CD4-positive, alpha-beta T cell (primary cell): ENCODE measurements around the gene GANC. TPM values are rescaled to one million over a fixed set of nuclear protein-coding genes. Genes with fewer than 3 reads are reported as not detected.

Source experiments
- ATAC-seq: fragments of 200-7000 bp; cut with Tn5 transposase; one replicate; pipeline ENCODE4 v1.10.0; 2022; ENCODE audit warnings: mild to moderate bottlenecking; ENCODE audit not compliant: poor library complexity
- CTCF ChIA-PET: fragments of 350-600 bp; sonication (Branson Sonifier 250); formaldehyde crosslinking; loops from one replicate; lab custom pipeline; 2021; ENCODE audit warnings: antibody characterized with exemption, inconsistent platforms; lab: Charles Lee
- POLR2A ChIA-PET: fragments of 350-600 bp; sonication (Branson Sonifier 250); formaldehyde crosslinking; loops from one replicate; lab custom pipeline; 2021; ENCODE audit warnings: antibody characterized with exemption, inconsistent platforms; lab: Charles Lee
- DNase-seq, 14 experiments: peaks; one replicate each; pipeline ENCODE4 v3.0.0-alpha.2; 2013 to 2020; ENCODE audit warnings: mixed read lengths in 2 of 14
- H3K27ac ChIP-seq, 2 donors: one replicate each; pipeline versions ENCODE4 v1.5.1 to v1.7.0; 2013; ENCODE audit warnings: low read length in 2 of 2, low read depth in 1 of 2, mild to moderate bottlenecking in 1 of 2
- H3K27me3 ChIP-seq, 2 experiments: 1 replicate in 1 of 2; 2 replicates in 1 of 2; pipeline versions ENCODE4 v1.6.1 to v1.7.0; 2013; ENCODE audit warnings: low read length in 2 of 2, control low read depth in 1 of 2, mild to moderate bottlenecking in 1 of 2, moderate library complexity in 1 of 2; ENCODE audit not compliant: insufficient read depth in 2 of 2, control insufficient read depth in 1 of 2
- H3K36me3 ChIP-seq: one replicate; pipeline ENCODE4 v1.6.1; 2013; ENCODE audit warnings: low read length, control low read depth; ENCODE audit not compliant: insufficient read depth
- H3K4me1 ChIP-seq: one replicate; pipeline ENCODE4 v1.6.1; 2013; ENCODE audit warnings: low read length, control low read depth; ENCODE audit not compliant: insufficient read depth
- H3K4me3 ChIP-seq: one replicate; pipeline ENCODE4 v1.5.1; 2013; ENCODE audit warnings: mild to moderate bottlenecking, low read length, moderate library complexity
- H3K9me3 ChIP-seq, 2 experiments: 1 replicate in 1 of 2; 2 replicates in 1 of 2; pipeline versions ENCODE4 v1.6.1 to v1.7.0; 2013; ENCODE audit warnings: low read length in 2 of 2, mild to moderate bottlenecking in 2 of 2, control low read depth in 1 of 2, moderate library complexity in 1 of 2; ENCODE audit not compliant: control insufficient read depth in 1 of 2, insufficient read depth in 1 of 2
- H3K27ac Mint-ChIP-seq: one replicate; pipeline ENCODE4 v1.8.0; 2020; ENCODE audit warnings: mixed read lengths
- H3K27me3 Mint-ChIP-seq: one replicate; pipeline ENCODE4 v1.8.0; 2021; ENCODE audit warnings: mixed read lengths
- H3K36me3 Mint-ChIP-seq: one replicate; pipeline ENCODE4 v1.8.0; 2021; ENCODE audit warnings: low read depth, mixed read lengths
- H3K4me1 Mint-ChIP-seq: one replicate; pipeline ENCODE4 v1.8.0; 2021; ENCODE audit warnings: low read depth, mixed read lengths
- H3K4me3 Mint-ChIP-seq: one replicate; pipeline ENCODE4 v1.8.0; 2020; ENCODE audit warnings: mild to moderate bottlenecking, mixed read lengths
- H3K9me3 Mint-ChIP-seq: one replicate; pipeline ENCODE4 v1.8.0; 2020; ENCODE audit warnings: mixed read lengths
- intact Hi-C, 2 experiments: fragments of 100-400 bp; cut with DNase I in 1 of 2; cut with micrococcal nuclease in 1 of 2; formaldehyde crosslinking; loops; one replicate each; pipeline versions ENCODE4 v1.15.1 to v1.9.0; 2023 to 2025; cut with DNase I, micrococcal nuclease
- total RNA-seq, 174 experiments: library from RNA in 2 of 174; stranded (reverse) in 2 of 174; gene quantifications; one replicate each; pipeline ENCODE4 v1.2.3 and lab custom pipeline; 2021 to 2026
- TF ChIP-seq, protein P1 (sequence below): fragments of 200-600 bp; IDR thresholded peaks from one replicate; pipeline ENCODE4 v1.8.0; 2022; ENCODE audit warnings: antibody characterized with exemption, mild to moderate bottlenecking

Gene GANC
- total RNA-seq, 2 experiments from 2014 or later, result 22.3 to 23.9 TPM

DNA sequence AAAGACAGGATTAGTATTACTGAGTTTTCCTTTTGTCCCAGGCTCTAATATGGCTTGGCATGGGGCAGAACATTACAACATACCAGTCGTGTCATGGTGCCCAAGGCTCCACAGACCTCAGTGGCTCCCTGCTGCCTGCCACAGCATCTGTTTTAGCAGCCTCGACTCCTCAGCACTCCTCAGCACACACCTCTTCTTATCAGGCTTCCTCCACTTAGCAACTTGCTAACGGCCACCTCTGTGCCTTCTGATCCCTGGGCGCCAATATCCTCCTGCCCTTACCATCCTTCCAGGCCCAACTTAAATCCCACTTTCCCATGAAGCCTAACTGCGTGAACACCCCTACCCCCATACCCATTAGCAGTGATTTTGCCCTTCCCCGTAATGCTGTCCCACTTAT, 80.1 kb downstream of the GANC start:
- no peak overlapping the region for H3K27ac ChIP-seq
- DNase-seq (no peak), ATAC-seq (no peak)
- CTCF ChIA-PET, result no interaction called here
- intact Hi-C loops, result no loop called here
- peaks cover 53% of the 10 kb centered on the region for H3K36me3 Mint-ChIP-seq
- H3K9me3 Mint-ChIP-seq, result no peaks in the 10 kb centered on the region
- no peaks in the 10 kb centered on the region for H3K9me3 ChIP-seq
- TF ChIP-seq, protein P1, sequence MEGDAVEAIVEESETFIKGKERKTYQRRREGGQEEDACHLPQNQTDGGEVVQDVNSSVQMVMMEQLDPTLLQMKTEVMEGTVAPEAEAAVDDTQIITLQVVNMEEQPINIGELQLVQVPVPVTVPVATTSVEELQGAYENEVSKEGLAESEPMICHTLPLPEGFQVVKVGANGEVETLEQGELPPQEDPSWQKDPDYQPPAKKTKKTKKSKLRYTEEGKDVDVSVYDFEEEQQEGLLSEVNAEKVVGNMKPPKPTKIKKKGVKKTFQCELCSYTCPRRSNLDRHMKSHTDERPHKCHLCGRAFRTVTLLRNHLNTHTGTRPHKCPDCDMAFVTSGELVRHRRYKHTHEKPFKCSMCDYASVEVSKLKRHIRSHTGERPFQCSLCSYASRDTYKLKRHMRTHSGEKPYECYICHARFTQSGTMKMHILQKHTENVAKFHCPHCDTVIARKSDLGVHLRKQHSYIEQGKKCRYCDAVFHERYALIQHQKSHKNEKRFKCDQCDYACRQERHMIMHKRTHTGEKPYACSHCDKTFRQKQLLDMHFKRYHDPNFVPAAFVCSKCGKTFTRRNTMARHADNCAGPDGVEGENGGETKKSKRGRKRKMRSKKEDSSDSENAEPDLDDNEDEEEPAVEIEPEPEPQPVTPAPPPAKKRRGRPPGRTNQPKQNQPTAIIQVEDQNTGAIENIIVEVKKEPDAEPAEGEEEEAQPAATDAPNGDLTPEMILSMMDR, result no peak
- no peaks in the 10 kb centered on the region for H3K27me3 Mint-ChIP-seq
- no peaks in the 10 kb centered on the region for H3K27me3 ChIP-seq
- peaks cover 42% of the 10 kb centered on the region for H3K36me3 ChIP-seq
- H3K4me1 Mint-ChIP-seq, result no peaks in the 10 kb centered on the region
- H3K4me1 ChIP-seq, result no peaks in the 10 kb centered on the region
- no peak overlapping the region for H3K4me3 ChIP-seq
- no peak overlapping the region for H3K4me3 Mint-ChIP-seq
- POLR2A ChIA-PET, result no interaction called here
- no peak overlapping the region for H3K27ac Mint-ChIP-seq

GRCh38 chr15:42354824-42355223, 81.8 kb downstream of the GANC start:
- Mint-ChIP-seq H3K27me3 (no peaks in the 10 kb centered on the region), H3K9me3 (no peaks in the 10 kb centered on the region), H3K4me1 (no peaks in the 10 kb centered on the region), H3K27ac (no peak overlapping the region), H3K4me3 (no peak overlapping the region), H3K36me3 (peaks cover 49% of the 10 kb centered on the region)
- DNase-seq (no peak), ATAC-seq (no peak)
- ChIA-PET CTCF (interaction anchor here (0.6 kb wide), 1 partner anchor 15 kb away, joined by 3 read pairs; no protein-coding TSS in a partner anchor), POLR2A (no interaction called here)
- Histone ChIP-seq H3K27ac (no peak overlapping the region), H3K27me3 (no peaks in the 10 kb centered on the region), H3K4me1 (no peaks in the 10 kb centered on the region), H3K36me3 (peaks cover 31% of the 10 kb centered on the region), H3K4me3 (no peak overlapping the region), H3K9me3 (no peaks in the 10 kb centered on the region)
- TF ChIP-seq, protein P1, result no peak
- intact Hi-C loops, result no loop called here

GRCh38 chr15:42355291-42355690, 82.3 kb downstream of the GANC start:
- DNase-seq, result no peak
- no peaks in the 10 kb centered on the region for H3K27me3 ChIP-seq
- Mint-ChIP-seq H3K9me3 (no peaks in the 10 kb centered on the region), H3K4me3 (no peak overlapping the region), H3K27me3 (no peaks in the 10 kb centered on the region), H3K36me3 (peaks cover 46% of the 10 kb centered on the region), H3K27ac (no peak overlapping the region), H3K4me1 (no peaks in the 10 kb centered on the region)
- no peaks in the 10 kb centered on the region for H3K9me3 ChIP-seq
- ATAC-seq, result no peak
- no peaks in the 10 kb centered on the region for H3K4me1 ChIP-seq
- POLR2A ChIA-PET, result no interaction called here
- no peak overlapping the region for H3K4me3 ChIP-seq
- CTCF ChIA-PET, result no interaction called here
- TF ChIP-seq, protein P1, result no peak
- peaks cover 31% of the 10 kb centered on the region for H3K36me3 ChIP-seq
- H3K27ac ChIP-seq, result no peak overlapping the region
- intact Hi-C loops, result no loop called here
